GM13977 (cell line): ENCODE data around the gene CENPP.
A peak's percentile ranks its signal among the peaks of the same experiment; 100 is the strongest.

ENCODE experiments used
- DNase-seq: peaks from one replicate; pipeline ENCODE4 v3.0.0; 2012; ENCODE audit warnings: low spot score
- CTCF ChIP-seq: IDR thresholded peaks from 2 replicates; pipeline ENCODE4 v1.5.1; 2012; ENCODE audit warnings: mild to moderate bottlenecking, control low read depth; ENCODE audit not compliant: insufficient read depth; ENCODE audit errors: extremely low read depth, missing control alignments
- in situ Hi-C: fragments of 300-500 bp; cut with MboI; formaldehyde crosslinking; loops from one replicate; pipeline ENCODE4 v1.12.0; 2022; ENCODE audit warnings: low sequenced_read_pairs, low pct_unique_long_range_greater_than_20kb, mixed read lengths, inconsistent platforms; ENCODE audit not compliant: unreplicated experiment

CENPP gene

GRCh38 chr9:92435263-92435662 is 109.5 kb downstream of the CENPP start:
- no peak for DNase-seq
- in situ Hi-C loops: loop anchor here (25.0 kb wide), 1 partner anchor 98 kb away; the partner anchor contains the start of genes CENPP and NOL8

GRCh38 chr9:92438900-92439526 is 113.3 kb downstream of the CENPP start:
- no peak for DNase-seq
- no peak for TF ChIP-seq CTCF
- in situ Hi-C loops: loop anchor here (25.0 kb wide), 1 partner anchor 102 kb away; the partner anchor contains the start of genes CENPP and NOL8

More at GRCh38 chr9:92435263-92435662, 109.5 kb downstream of the CENPP start:
- no peak for TF ChIP-seq CTCF

GRCh38 chr9:92439921-92440750 is 114.4 kb downstream of the CENPP start:
- no peak for TF ChIP-seq CTCF
- in situ Hi-C loops: loop anchor here (25.0 kb wide), 1 partner anchor 103 kb away; the partner anchor contains the start of genes CENPP and NOL8

GRCh38 chr9:92440751-92441046 is 114.9 kb downstream of the CENPP start:
- in situ Hi-C loops: loop anchor here (25.0 kb wide), 1 partner anchor 103 kb away; the partner anchor contains the start of genes CENPP and NOL8
- peak; percentile 24 for DNase-seq
- no peak for TF ChIP-seq CTCF

More at GRCh38 chr9:92439921-92440750, 114.4 kb downstream of the CENPP start:
- no peak for DNase-seq

GRCh38 chr9:92444841-92445240 is 119.1 kb downstream of the CENPP start:
- DNase-seq: no peak
- in situ Hi-C loops: loop anchor here (25.0 kb wide), 1 partner anchor 108 kb away; the partner anchor contains the start of genes CENPP and NOL8

More at GRCh38 chr9:92444841-92445240, 119.1 kb downstream of the CENPP start:
- no peak for TF ChIP-seq CTCF
